ENCODE results near the gene TUFT1. TPM values are rescaled to one million over a fixed set of nuclear protein-coding genes. Genes with fewer than 3 reads are reported as not detected.

TUFT1 gene
- total and polyA plus RNA-seq, 9 of the 15 experiments (the other 6 are each of a cell fraction or from before 2014, with no cell fraction given), result 0.54 to 2.0 (median 1.7) TPM

DNA sequence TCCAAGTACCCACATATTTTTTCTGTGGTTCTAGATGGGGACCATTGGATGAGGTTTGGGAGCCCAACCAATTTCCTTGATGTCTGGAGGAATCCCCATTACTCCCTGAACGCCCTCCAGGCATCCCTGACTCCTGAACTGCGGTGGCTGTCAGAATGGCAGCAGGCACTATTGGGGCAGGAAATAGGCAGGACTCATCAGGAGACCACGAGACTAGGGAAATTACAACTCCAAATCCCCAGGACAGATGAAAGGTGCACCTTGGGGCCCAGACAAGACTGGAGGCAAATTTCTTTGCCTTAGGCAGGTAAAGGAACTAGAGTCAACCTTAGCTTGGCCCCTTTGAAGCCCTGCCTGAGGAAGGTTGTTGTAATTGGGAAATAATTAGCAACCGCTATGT is 27.8 kb upstream of the TUFT1 start:
- no peaks in the 10 kb centered on the region; the same call in 1 of the 2 replicates for H4K20me1 ChIP-seq (replicated peaks; ENCODE audit: control insufficient read depth, insufficient read depth, low read length)
- no peak overlapping the region for H3K4me3 ChIP-seq
- in situ Hi-C loops (cut with MboI) (no loop called here), intact Hi-C loops (cut with micrococcal nuclease) (no loop called here)
- TF ChIP-seq L3MBTL2 (IDR thresholded peaks at IDR 0.05) (no peak), ZNF668 (CRISPR knock-in tag; IDR thresholded peaks at IDR 0.05) (no peak), JUNB (CRISPR knock-in tag; conservative IDR thresholded peaks at IDR 0.05) (no peak), GTF2F1 (IDR thresholded peaks at IDR 0.05; ENCODE audit: low read depth, low read length) (no peak), SIX5 (IDR thresholded peaks at IDR 0.05; ENCODE audit: borderline replicate concordance in 1 of 2, insufficient read depth in 1 of 2, low read depth in 1 of 2, low read length in 2 of 2) (no peak), SP2 (IDR thresholded peaks at IDR 0.05; ENCODE audit: extremely low read depth, low read depth, low read length, poor library complexity, severe bottlenecking) (no peak), SUPT5H (IDR thresholded peaks at IDR 0.05) (no peak), ZNF395 (CRISPR knock-in tag; IDR thresholded peaks at IDR 0.05) (no peak), KLF10 (CRISPR knock-in tag; IDR thresholded peaks at IDR 0.05) (no peak)
- H3K27me3 ChIP-seq (ENCODE audit: control insufficient read depth in 2 of 2, insufficient read depth in 2 of 2, low read length in 2 of 2), result peaks cover 5 to 32% of the 10 kb centered on the region in 2 experiments; a peak in 3 of 5 replicates
- H3K4me2 ChIP-seq (ENCODE audit: insufficient read depth, low read length), result no peak overlapping the region
- no peaks in the 10 kb centered on the region for H3K36me3 ChIP-seq (ENCODE audit: control insufficient read depth, insufficient read depth, low read length)
- H2AFZ ChIP-seq (ENCODE audit: low read depth, low read length), result no peak overlapping the region
- DNase-seq (ENCODE audit: extremely low read depth in 1 of 4, low spot score in 3 of 4) (no peak), ATAC-seq (no peak), FAIRE-seq (no peak)
- no peak overlapping the region for H3K9ac ChIP-seq (ENCODE audit: insufficient read depth in 1 of 2, low read depth in 2 of 2, low read length in 2 of 2)
- no peak overlapping the region for H3K27ac ChIP-seq (ENCODE audit: extremely low read depth, low read depth, low read length)
- H3K4me1 ChIP-seq (replicated peaks in 1 of 2; ENCODE audit: control insufficient read depth in 2 of 2, insufficient read depth in 2 of 2, low read length in 2 of 2), result peaks cover 8 to 19% of the 10 kb centered on the region in 2 experiments; a peak in 3 of 5 replicates
- no peaks in the 10 kb centered on the region for H3K79me2 ChIP-seq (ENCODE audit: control insufficient read depth, insufficient read depth, low read length)
- no peaks in the 10 kb centered on the region for H3K9me1 ChIP-seq (ENCODE audit: control insufficient read depth, insufficient read depth, low read length)
- 58% methylated on average over 4 of the region's 4 CpGs for WGBS (ENCODE audit: insufficient coverage, low coverage, missing lambda C conversion rate)
- CTCF ChIA-PET (ENCODE audit: low intra/inter-chr PET ratio), result interaction anchor here (0.5 to 0.7 kb wide), 2 partner anchors 117 to 420 kb away, joined by 3 to 4 read pairs; no protein-coding TSS in a partner anchor
- POLR2A ChIA-PET, result no interaction called here
- H3K9me3 ChIP-seq (replicated peaks; ENCODE audit: control insufficient read depth, insufficient read depth, low read depth, low read length), result no peaks in the 10 kb centered on the region
- no TSS peak for BruUV-seq (replicated peaks)

Measured in K562 (cell line).